Ecto neural progenitor cell (in vitro differentiated cells): ENCODE data around the gene CPNE8.
"Not testable (repeated sequence)": the region's sequence is repeated elsewhere in the genome, so short reads cannot be mapped to it uniquely, and the experiment has no call there.

Source experiments
- DNase-seq: peaks from one replicate; pipeline ENCODE4 v3.0.0-alpha.2; 2018; ENCODE audit warnings: low spot score

The CPNE8 gene

DNA sequence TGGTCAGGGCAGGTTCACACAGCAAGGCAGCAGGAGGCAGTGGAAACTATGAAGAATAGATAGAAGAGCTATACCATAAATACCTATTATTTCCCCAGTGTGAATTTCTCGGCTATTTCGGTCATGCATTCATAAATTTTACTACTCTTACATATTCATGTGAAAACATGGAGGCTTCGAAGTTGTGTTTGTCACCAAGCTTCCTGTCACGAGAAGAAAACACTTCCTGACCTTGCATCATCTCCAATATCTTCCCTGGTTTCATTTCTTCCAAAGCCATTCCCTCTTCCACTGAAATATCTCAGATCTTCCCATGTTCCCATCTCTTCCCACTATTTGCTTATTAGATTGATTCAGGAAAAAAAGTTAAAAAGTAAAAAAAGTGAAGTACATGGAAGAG, 80.4 kb downstream of the CPNE8 start:
- no peak for DNase-seq

DNA sequence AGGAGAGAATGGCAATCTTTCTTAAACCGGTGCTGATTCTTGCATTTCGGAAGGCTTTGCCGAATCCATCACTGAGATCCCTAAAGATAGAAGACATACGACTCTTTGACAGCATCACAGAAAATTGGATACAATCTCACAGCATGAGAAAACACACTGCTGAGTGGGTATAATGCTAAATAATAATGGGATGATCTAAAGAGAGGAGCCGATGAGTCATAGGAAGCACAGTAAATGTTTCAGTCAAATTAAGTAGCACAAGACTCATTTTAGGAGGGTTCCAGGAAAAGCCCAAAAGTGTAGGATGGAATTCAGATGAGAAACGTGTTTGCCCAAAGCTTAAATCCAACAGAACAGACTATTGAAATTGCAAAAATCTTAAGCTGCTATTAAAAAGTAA, 81.7 kb downstream of the CPNE8 start:
- DNase-seq: no peak

DNA sequence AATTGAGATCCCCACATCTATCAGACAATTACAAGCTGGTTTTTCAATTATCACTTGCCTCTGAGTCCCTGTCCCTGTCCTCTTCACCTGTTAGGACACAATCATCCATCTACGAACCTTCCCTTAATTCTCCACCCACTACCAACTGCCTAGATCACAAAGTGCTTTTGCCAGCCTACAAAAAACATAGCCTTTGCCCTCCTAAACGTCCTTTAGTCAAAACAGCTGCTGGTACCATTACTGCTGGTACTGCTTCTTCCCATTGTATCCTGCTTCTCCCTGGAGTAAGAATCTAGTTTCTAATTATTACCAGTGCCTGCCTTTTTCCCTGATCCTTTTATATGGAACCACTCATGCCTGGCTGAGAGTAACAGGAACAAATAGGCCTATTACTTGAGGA, 82.1 kb downstream of the CPNE8 start:
- DNase-seq: no peak

DNA sequence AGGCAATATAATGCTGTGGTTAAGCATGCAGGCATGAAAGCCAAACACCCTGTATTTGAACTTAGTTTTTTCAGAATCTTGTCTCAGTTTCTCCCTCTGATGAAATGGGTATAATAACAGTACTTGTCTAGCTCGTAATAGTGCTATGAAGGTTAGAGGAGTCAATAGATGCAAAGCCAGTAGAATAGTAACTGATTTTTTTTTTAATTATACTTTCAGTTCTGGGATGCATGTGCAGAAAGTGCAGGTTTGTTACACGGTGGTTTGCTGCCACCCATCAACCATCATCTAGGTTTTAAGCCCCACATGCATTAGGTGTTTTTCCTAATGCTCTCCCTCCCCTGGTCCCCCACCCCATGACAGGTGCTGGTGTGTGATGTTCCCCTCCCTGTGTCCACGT, 87.4 kb downstream of the CPNE8 start:
- no peak for DNase-seq

DNA sequence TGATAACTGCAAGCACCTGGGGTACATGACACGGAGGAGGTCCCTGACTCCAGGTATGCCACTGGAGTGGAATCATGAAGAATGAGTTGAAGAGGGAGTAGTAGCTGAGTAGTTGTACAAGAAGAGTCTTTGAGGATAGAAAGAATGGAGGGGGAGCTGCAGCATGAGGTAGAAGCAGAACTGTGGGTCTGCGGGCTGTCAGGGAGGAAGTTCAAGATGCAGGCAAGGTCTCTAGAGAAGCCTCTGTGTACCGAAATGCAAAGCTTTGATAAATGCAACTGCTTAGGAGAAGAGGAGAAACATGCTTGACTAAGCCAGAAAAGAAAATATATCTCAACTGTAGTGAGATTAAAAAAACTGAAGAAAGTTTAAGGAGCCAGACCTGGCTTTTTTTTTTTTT, 91.5 kb downstream of the CPNE8 start:
- no peak for DNase-seq

DNA sequence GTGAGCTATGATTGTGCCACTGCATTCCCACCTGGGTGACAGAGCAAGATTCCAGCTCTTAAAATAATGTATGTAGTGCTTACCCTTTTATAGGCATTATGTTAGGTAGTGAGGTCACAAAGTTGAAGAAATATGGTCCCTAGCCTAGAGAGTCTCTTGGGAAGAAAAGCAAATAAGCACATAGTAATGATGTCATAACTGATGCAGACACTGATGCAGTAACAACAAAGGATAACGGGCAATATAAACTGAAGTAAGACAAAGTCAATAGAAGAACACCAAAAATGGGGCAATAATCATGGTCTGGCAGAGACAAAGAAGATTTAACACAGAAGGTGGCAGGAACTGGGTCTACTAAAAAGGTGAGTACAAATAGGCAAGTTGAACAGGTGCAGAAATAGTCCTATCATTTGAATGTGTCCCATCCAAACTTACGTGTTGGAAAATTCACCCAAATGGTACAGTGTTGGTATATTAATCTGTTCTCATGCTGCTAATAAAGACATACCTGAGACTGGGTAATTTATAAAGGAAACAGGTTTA, 93.5 kb downstream of the CPNE8 start:
- DNase-seq: no peak

DNA sequence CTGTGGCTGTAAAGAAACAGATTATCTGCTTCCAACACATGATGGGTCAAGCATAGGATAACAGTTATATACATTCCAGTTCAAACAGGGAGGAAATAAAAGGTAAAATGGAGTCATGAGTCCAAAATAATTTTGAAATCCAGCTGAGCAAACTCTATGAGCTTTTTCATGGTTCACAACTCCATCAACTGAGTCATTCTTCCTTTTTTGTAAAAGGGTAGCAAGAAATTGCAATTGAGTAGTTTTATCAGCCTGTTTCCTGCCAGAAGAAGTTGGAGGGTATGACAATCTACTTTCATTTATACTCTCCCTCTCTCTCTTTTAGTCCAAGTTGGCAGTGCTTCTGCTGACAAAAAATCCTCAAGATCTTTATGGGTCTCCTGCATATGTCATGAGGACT, 95.6 kb downstream of the CPNE8 start:
- no peak for DNase-seq

DNA sequence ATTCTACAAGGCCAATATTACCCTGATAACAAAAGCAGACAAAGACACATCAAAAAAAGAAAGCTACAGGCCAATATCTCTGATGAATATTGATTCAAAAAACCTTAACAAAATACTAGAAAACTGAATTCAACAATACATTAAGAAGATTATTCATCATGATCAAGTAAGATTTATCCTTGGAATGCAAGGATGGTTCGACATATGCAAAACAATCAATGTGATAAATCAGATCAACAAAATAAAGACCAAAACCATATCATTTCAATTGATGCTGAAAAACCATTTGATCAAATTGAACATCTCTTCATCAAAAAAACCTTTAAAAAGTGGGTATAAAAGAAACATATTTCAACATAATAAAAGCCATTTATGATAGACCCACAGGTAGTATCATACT, 117.3 kb downstream of the CPNE8 start:
- no peak for DNase-seq

DNA sequence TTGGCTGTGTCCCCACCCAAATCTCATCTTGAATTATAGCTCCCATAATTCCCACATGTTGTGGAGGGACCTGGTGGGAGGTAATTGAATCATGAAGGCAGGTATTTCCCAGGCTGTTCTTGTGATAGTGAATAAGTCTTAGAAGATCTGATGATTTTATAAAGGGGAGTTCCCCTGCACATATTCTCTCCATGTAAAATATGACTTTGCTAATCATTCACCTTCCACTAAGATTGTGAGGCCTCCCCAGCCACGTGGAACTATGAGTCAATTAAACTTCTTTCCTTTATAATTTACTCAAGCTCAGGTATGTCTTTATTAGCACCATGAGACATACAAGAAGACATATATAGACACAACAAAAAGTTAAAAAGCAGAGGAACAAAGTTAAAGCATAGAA, 120.0 kb downstream of the CPNE8 start:
- DNase-seq: no peak

DNA sequence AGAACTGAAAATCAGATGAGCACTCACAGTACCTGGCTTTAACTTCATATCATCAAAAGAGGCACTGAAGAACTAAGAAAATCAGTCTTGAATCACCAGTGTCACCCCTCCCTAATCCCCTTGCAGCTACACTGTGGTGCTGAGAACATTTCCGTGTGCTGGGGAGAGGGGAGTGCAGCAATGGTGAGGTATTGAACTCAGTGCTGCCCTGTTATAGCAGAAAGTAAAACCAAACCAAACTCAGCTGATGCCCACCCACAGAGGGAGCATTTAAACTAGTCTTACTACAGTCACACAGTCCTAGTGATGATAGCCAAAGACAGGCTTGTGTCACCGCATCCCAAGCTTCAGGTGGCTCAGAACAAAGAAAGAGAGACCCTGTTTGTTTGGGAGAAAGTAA, 122.1 kb downstream of the CPNE8 start:
- DNase-seq: no peak

DNA sequence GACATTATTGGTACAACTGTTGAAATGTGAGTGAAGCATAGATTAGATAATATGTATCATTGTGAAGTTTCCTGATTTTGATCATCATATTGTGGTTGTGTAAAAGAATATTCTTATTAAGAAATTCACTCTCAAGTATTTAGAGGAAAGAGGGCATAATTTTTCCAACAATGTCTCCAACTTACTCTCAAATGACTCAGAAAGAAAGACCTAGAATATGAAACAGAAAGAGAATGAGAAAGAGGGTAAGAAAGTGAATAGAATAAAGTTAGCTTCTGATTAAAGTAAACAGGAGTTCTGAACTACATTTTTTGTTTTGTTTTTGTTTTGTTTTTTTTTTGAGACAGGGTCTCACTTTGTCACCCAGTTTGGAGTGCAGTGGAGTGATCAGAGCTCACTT, 123.0 kb downstream of the CPNE8 start:
- no peak for DNase-seq

DNA sequence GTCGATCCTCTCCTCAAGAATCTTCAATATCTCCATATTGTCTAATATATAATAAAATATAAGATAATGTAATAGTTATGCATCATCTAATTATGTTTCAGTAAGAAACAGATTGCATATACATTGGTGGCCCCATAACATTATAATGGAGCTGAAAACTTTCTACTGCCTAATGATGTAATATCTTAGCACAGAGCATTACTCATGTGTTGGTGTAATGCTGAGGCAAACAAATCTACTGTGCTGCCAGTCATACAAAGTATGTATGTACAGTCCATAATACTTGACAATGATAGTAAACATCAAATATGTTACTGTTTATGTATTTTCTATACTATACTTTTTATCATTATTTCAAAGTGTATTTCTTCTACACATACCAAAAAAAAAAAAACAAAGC, 128.7 kb downstream of the CPNE8 start:
- DNase-seq: no peak

DNA sequence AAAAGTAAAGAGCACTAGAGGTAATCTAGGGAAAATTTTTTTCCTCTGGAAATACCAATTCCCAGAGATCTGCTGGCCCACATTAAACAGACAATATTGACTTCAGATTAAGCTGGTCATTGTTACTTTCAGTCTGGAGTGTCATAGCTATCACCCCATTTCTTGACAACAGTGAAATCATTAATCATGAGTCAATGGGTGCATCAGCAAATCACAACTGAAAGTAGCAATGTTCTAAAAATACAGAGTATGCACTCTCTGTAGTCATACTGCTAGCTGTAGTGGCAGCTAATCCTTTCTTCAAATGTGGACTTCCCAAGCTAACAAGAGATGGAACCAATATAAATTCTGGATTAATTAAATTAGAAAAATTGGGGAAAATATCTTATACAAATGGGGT, 129.9 kb downstream of the CPNE8 start:
- no peak for DNase-seq

DNA sequence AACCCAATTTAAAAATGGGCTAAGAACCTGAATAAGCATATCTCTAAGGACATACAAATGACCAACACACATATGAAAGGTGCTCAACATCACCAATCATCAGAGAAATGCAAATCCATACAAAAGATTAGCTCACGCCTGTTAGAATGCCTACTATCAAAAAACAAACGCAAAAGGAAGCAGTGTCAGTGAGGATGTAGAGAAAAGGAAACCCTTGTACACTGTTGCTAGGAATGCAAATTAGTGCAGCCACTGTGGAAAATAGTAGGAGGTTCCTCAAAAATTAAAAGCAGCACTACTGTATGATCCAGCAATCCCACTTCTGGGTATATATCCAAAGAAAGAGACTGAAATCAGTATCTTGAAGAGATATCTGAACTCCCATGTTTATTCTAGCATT, 133.0 kb downstream of the CPNE8 start:
- no peak for DNase-seq

DNA sequence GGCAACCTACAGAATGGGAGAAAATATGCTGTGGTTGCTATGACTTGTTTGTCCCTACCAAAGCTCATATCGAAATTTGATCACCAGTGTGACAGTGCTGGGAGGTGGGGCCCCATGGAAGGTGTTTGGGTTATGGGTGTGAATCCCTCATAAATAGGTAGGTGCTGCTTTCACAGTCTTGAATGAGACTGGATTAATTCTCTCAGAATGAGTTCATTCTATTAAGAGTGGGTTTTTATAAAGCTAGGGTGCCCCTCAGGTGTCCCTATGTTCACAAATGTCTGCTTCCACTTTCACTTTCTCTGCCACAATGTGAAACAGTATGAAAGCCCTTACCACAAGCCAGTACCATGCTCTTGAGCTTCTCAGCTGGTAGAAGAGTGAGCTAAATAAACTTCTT, 133.5 kb downstream of the CPNE8 start:
- DNase-seq: no peak

DNA sequence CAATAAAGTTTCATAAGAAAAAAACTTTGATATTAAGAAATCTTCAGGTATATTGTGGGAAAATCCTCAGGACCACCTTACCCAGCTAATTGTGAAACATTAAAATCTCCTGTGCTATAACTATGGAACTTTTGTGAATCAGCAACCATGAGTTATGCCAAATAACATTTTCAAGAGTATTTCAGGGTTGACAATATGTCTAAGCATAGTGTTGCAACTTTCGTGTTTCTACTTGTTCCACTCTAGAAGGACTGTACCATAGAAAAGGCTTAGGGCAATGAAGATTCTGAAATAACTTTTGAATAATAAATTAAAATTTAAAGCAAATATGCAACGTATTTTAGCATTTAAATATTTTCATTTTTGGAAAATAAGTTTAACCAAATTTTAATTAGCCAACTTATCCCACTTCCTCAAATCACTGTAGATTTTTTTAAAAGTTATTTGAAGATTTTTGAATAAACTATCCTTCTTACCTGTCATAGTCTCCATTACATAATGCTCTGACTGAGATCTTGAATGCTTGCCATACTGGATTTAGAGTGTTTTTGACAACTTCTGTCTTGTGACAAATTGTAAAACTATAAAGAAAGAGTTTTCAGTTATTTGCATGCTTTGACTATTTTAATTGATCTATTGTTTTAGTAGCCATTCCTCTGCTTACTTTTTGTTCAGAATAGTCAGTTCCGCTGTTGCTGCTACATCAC, 143.6 kb downstream of the CPNE8 start:
- DNase-seq: no peak

DNA sequence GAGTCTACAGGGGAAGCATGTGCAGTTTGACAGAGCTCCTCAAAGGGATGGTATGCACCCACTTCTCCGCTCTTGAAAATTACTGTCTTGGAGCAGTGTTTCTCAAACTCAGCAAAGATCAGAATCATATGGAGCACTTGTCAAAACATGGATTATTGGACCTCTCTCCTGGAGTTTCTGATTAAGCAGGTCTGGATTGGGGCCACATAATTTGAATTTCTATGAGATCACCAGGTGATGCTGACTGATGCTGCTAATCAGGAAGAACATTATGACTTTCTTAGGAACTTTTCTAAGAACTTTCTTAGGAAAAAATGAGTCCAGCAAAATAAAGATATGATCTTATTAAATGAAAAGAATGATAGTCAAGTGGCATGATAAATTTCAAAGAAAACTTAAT, 144.3 kb downstream of the CPNE8 start:
- no peak for DNase-seq

DNA sequence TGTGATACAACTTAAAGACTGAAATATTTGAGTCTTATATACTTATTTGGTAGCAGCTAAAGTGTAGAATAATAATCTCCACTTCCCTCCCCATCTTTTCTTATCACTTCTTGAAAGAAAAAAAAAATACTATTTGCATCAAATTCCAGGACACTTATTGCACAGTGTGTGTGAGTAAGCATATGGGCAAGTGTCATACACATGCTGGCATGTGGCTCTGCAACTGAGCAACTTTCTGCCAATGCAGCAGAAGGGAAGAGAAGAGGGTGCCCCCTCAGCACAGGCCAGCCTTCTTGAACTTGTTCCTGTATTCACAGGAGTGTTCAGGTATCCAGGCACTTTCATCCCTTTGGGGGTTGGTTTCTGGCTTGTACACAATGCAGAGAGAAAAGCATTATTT, 145.8 kb downstream of the CPNE8 start:
- DNase-seq: no peak

DNA sequence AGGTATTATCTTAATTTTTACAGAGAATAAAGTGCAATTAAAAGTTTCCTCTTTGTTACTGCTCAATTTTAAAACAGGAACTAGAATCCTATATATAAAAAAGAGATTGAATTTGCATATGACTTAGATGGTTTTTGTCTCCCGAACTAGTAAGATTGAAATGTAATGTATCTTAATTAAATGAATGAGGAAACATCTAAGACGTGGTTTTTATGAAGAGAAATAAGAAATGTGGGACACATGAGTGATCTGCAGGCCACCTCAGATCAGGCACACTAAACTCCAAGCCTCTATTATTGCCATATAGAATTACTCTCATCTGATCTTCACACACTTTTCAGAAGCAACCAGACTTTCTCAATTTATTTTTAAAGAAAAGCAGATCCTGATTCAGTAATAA, 158.6 kb downstream of the CPNE8 start:
- no peak for DNase-seq

DNA sequence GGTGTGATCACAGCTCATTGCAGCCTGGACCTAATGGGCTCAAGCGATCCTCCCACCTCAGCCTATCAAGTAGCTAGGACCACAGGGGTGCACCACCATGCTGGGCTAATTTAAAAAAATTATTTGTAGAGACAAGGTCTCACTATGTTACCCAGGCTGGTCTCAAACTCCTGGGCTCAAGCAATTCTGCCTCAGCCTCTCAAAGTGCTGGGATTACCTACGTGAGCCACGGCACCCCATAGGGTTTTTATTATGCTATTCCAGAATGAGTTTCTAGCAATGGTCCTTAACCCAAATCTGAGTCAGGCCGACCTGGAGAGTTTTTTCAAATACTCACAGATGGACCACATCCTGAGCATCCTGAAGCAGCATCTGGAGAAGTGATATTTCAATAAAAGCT, 159.8 kb downstream of the CPNE8 start:
- no peak for DNase-seq

DNA sequence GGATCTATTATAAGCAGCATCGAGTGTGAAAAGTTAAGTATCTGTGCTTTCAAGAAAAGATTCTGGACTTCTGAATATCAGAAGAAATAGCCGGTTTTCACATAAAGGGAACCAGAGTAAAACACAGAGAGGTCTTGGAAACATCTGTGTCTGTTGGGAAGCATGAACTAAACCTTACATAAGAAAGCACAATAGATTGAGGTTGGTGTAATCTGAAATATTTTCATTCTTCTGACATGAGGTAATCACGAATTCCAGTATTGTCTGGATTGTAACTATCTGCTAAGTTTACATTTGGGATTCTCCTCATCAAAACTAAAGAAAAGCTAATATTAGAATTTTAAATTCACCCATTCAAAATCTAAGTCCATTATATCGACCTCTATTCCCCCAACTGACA, 161.3 kb downstream of the CPNE8 start:
- no peak for DNase-seq

DNA sequence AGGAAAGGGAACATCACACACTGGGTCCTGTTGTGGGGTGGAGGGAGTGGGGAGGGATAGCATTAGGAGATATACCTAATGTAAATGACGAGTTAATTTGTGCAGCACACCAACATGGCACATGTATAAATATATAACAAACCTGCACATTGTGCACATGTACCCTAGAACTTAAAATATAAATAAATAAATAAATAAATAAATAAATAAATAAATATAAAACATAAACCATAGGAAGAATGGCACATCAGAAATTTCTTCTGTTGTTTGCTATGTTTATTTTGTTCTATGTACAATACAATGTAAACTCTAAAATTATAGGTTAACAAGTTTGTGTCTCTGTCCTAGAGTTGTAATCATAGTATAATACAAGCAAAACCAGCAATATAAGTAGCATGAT, 162.9 kb downstream of the CPNE8 start:
- DNase-seq: not testable (repeated sequence)

DNA sequence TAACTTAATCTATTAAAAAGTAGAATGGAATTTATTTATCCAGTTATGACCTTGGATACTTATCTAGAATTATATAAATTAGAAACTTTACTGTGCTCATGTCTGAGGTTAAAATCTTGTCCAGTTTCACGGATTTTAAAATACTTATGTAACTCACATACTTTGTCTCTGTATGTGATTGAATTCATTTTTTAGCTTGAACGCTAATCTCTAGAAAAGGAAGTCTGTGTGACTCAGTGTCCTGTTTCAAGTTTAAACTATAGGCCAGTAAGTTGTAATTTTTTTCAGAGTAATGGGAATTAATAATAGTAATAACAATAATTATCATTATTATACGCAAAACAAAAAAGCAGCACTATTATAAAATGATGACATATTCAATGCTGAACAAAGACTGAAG, 168.6 kb downstream of the CPNE8 start:
- no peak for DNase-seq

DNA sequence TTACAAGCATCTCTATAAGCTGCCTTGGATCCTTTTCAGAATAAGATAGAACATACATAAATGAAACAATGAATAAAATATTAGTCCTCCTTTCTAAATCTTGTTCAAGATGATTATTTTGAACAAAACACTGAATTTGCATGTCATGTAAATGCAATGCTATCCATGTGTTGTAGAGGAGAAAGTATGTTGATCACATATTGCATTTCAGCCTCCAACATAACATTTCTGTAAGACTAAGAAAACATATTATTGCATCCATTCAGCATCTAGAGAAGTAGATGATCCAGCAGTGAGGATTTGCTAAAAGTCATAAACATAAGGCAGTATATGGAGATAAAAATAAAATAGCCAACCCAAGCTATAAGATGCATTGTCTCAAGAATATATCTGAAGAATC, 172.6 kb downstream of the CPNE8 start:
- DNase-seq: no peak

DNA sequence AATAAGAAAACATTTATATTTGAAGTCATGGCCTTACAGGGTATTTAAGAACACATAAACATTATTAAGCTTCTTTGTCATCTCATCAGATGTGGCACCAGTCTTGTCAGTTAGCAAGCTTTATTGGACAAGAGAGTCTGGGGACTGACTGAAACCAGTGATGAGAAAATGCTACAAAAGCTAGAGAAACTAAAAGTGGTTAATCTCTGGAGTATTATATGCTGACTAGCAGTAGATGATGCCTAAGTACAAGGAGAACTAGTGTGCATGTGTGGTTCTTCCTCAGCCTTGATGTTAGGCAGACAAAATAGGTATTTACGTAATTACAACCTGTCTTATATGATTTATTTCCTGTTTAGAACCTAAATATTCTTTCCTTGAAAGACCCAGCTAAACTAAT, 176.5 kb downstream of the CPNE8 start:
- DNase-seq: no peak
